ENCODE results near the gene SLC6A4.

SLC6A4 gene

GRCh38 chr17:30165960-30166359 lies 69.5 kb downstream of the SLC6A4 start:
- no peak for DNase-seq (ENCODE audit: insufficient read length, low spot score)
- FAIRE-seq, result no peak
- TF ChIP-seq CTCF (IDR thresholded peaks at IDR 0.05; ENCODE audit: insufficient read depth, missing control alignments), result no peak

GRCh38 chr17:30165147-30165546 lies 70.3 kb downstream of the SLC6A4 start:
- no peak for DNase-seq (ENCODE audit: insufficient read length, low spot score)
- no peak for TF ChIP-seq CTCF (IDR thresholded peaks at IDR 0.05; ENCODE audit: insufficient read depth, missing control alignments)
- no peak for FAIRE-seq

GRCh38 chr17:30164531-30164930 lies 71.0 kb downstream of the SLC6A4 start:
- no peak for FAIRE-seq
- no peak for DNase-seq (ENCODE audit: insufficient read length, low spot score)
- no peak for TF ChIP-seq CTCF (IDR thresholded peaks at IDR 0.05; ENCODE audit: insufficient read depth, missing control alignments)

- DNase-seq (ENCODE audit: insufficient read length, low spot score), result no peak
- TF ChIP-seq CTCF (IDR thresholded peaks at IDR 0.05; ENCODE audit: insufficient read depth, missing control alignments), result no peak
- FAIRE-seq, result no peak
Observed at GRCh38 chr17:30161601-30162000, 73.9 kb downstream of the SLC6A4 start.

GRCh38 chr17:30160419-30161172 lies 74.9 kb downstream of the SLC6A4 start:
- DNase-seq (ENCODE audit: insufficient read length, low spot score) (no peak), FAIRE-seq (no peak)
- TF ChIP-seq CTCF (IDR thresholded peaks at IDR 0.05; ENCODE audit: insufficient read depth, missing control alignments), result no peak

- FAIRE-seq (no peak), DNase-seq (ENCODE audit: insufficient read length, low spot score) (no peak)
- TF ChIP-seq CTCF (IDR thresholded peaks at IDR 0.05; ENCODE audit: insufficient read depth, missing control alignments), result no peak
Observed at GRCh38 chr17:30158896-30159625, 76.4 kb downstream of the SLC6A4 start.

GRCh38 chr17:30155389-30155788 lies 80.1 kb downstream of the SLC6A4 start:
- DNase-seq (ENCODE audit: insufficient read length, low spot score), result no peak
- no peak for TF ChIP-seq CTCF (IDR thresholded peaks at IDR 0.05; ENCODE audit: insufficient read depth, missing control alignments)
- FAIRE-seq, result no peak

All from D721Med (cell line).